GM19025 (cell line): ENCODE data around the gene M6PR.
"Not testable (repeated sequence)": the region's sequence is repeated elsewhere in the genome, so short reads cannot be mapped to it uniquely, and the experiment has no call there.

ENCODE experiments used
- ATAC-seq: cut with Tn5 transposase; IDR thresholded peaks from one replicate; pipeline ENCODE4 v1.9.1; 2021; ENCODE audit warnings: mild to moderate bottlenecking, low read depth, moderate library complexity; ENCODE audit not compliant: unreplicated experiment

The M6PR gene

GRCh38 chr12:8914033-8914715, 35.3 kb downstream of the M6PR start, which contains the start of gene PHC1:
PHC1 (plus strand) TSS chr12:8914509; CDS start chr12:8917678, 3,169 bp downstream.
- ATAC-seq: peak; percentile 72

DNA sequence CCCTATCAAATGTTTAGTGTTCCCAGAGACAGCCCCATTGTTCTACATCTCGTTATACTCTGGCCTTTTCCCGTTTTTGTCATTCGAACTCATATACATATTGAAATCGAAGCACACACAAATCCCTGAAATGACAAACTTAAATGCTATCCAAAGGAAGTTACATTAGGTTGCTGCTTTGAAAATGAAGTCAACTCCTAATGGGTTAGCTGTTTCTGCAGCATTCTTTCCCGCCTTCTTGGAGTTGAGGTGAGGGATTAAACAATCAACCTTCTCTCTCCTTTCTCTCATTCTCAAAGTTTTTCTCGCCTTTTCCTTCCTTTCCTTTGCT, 35.8 kb downstream of the M6PR start:
- ATAC-seq: no peak

GRCh38 chr12:8912914-8913313, 36.5 kb downstream of the M6PR start:
- no peak for ATAC-seq

GRCh38 chr12:8911606-8912268, 37.7 kb downstream of the M6PR start:
- no peak for ATAC-seq

DNA sequence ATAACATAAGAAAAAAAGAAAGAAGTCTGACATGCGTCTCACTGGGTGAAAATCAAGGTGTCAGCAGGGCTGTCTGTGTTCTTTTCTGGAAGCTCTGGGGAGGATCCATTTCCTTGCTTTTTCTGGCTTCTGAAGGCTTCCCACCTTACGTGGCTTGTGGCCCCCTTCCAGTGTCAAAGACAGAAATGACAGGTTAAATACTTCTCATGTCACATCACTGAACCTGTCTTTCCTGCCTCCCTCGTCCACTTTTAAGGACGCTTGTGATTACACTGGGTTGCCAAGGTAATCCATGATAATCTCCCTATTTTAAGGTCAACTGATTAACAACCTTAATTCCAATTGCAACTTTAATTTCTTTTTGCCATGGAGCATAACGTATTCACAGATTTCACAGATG, 39.7 kb downstream of the M6PR start:
- ATAC-seq: no peak

- no peak for ATAC-seq
Measured at GRCh38 chr12:8907513-8907912, 41.9 kb downstream of the M6PR start.

GRCh38 chr12:8906266-8907180, 42.9 kb downstream of the M6PR start:
- ATAC-seq: no peak

DNA sequence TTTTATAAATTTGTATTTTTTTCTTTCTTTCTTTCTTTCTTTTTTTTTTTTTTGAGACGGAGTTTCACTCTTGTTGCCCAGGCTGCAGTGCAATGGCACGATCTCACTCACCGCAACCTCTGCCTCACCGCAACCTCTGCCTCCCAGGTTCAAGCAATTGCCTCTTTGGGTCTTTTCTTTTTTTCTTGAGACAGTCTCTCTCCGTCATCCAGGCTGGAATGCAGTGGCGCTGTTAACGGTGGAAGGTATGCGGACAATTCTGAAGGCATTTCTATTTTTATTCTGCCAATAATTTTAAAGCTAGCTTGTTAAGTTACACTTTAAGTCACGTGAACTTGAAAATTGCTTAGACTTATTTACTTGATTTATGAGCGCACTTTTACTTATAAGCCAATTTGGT, 43.9 kb downstream of the M6PR start:
- ATAC-seq: no peak

GRCh38 chr12:8904665-8905064, 44.8 kb downstream of the M6PR start:
- ATAC-seq: no peak

DNA sequence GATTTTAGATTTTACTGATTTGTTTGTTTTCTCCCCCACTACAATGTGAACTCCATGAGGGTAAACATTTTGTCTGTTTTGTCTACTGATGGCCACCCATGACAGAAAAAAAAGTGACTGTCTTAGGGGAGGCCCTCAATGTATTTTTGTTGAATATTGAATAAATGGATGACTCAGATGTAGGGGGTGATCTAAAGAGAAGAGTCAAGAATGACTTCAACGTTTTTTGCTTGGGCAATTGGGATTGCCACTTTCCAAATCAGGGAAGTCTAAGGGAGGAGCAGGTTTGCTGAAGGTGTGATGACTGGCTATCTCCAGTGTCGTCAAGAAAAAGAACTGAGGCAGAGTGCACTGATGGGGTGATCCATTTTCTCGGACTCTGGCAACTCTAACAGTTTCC, 45.8 kb downstream of the M6PR start:
- ATAC-seq: no peak

GRCh38 chr12:8902703-8903102, 46.7 kb downstream of the M6PR start:
- ATAC-seq: not testable (repeated sequence)

GRCh38 chr12:8899830-8900229, 49.6 kb downstream of the M6PR start:
- no peak for ATAC-seq

GRCh38 chr12:8897081-8897480, 52.4 kb downstream of the M6PR start:
- no peak for ATAC-seq

DNA sequence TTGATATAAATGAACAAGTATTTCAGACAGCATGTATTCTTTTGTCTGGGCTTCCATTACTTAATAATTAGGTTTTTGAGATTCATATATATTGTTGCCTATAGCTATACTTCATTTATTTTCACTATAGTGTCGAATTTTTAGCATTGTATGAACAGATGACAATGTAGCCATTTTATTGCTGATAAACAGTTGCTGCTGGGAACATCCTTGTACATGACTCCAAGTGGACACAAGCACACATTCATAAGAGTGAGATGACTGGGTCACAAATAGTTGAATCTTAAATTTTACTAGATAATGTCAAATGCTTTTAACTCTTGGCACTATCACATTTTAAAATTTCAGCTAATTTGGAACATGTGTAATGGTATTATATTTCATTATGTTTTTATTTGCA, 54.5 kb downstream of the M6PR start:
- no peak for ATAC-seq

GRCh38 chr12:8894378-8894777, 55.1 kb downstream of the M6PR start:
- ATAC-seq: no peak

DNA sequence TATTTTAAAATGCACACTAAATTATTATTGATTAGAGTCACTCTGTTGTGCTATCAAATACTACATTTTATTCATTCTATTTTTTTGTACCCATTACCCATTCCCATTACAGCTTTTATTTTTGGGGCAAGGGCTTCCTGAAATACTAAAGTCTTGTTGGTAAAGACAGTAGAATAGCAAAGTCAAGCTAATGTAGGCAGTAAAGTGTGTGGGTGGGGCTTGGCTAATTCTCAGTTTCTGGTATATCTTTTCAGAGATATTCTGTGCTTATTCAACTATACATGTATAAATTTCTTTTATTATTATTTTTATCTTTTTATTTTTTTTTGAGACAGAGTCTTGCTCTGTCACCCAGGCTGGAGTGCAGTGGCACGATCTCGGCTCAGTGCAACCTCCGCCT, 57.5 kb downstream of the M6PR start:
- ATAC-seq: no peak
